ENCODE measurements around the gene ARID1B. TPM values are rescaled to one million over a fixed set of nuclear protein-coding genes. Genes with fewer than 3 reads are reported as not detected.

ARID1B gene
- total and polyA plus RNA-seq, 8 donors, result 67.6 to 102 (median 99.0) TPM

DNA sequence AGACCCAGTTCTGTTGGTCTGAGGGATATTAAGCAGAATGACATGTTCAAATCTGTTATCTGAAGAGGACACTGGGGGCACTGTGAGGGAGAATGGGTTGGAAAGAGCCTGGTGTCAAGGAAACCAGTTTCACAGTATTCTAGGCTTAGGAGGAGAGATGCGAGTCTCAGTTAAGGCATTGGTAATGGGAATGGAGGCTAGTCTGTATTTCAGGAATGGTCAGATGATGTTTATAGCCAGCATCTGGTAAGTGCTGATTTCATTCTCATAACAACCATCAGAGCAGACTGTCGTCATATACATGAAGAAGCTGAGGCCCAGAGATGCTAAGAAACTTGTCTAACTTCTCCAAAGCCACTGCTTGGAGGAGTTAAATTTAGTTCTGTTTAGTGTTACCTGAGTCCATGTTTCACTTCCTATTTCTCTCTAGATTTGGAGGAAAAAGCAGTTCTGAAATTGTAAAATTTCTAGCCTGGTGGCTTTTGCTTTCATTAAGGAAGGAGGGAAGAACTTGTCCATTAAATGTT, 242.0 kb downstream of the ARID1B start:
- ATAC-seq, result no peak

DNA sequence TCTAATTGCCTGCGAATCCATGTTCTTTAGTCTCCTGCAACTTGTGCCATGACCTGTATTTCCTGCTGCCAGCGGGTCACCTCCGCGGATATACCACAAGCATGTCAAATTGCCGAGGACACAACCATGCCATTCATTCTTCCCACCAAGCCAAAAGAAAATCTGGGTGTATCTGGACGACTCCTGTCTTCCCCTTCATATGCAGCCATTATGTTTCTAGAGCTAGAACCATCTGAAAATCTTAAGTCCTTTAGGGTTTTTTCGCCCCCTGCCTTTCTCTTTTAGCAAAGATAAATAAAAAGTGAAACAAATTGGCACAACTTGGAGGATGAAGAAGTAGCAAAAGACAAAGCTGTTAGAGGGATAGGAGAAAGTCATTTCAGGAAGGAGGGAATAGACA, 242.6 kb downstream of the ARID1B start:
- H3K4me3 ChIP-seq, result no peak overlapping the region
- no peaks in the 10 kb centered on the region for H3K27me3 ChIP-seq
- intact Hi-C loops (cut with DNase I), result loop anchor here in 1 of 2 donors (10.0 kb wide), 1 partner anchor 235 kb away; no protein-coding TSS in a partner anchor
- no peak overlapping the region for H3K27ac ChIP-seq
- H3K36me3 ChIP-seq, result no peaks in the 10 kb centered on the region
- DNase-seq (peak in 1 of 4 donors; percentile 35), ATAC-seq (no peak)
- TF ChIP-seq CTCF (IDR thresholded peaks at IDR 0.05), result no peak
- H3K4me1 ChIP-seq, result peaks cover 4 to 41% of the 10 kb centered on the region in 2 donors
- H3K9me3 ChIP-seq, result no peaks in the 10 kb centered on the region

More for the DNA sequence above, 242.0 kb downstream of the ARID1B start:
- intact Hi-C loops (cut with DNase I), result no loop called here
- TF ChIP-seq CTCF (IDR thresholded peaks at IDR 0.05), result no peak
- DNase-seq, result no peak
- Histone ChIP-seq H3K27me3 (no peaks in the 10 kb centered on the region), H3K9me3 (no peaks in the 10 kb centered on the region), H3K36me3 (no peaks in the 10 kb centered on the region), H3K4me3 (no peak overlapping the region), H3K27ac (no peak overlapping the region), H3K4me1 (peaks cover 4 to 35% of the 10 kb centered on the region in 2 donors)

- Histone ChIP-seq H3K4me1 (peaks cover 4 to 42% of the 10 kb centered on the region in 2 donors), H3K27ac (peak overlapping the region; percentile 99 to 100), H3K4me3 (peak overlapping the region; percentile 74 to 81), H3K36me3 (no peaks in the 10 kb centered on the region), H3K27me3 (no peaks in the 10 kb centered on the region), H3K9me3 (no peaks in the 10 kb centered on the region)
- DNase-seq (no peak), ATAC-seq (no peak)
- intact Hi-C loops (cut with DNase I), result loop anchor here in 1 of 2 donors (10.0 kb wide), 1 partner anchor 236 kb away; no protein-coding TSS in a partner anchor
- TF ChIP-seq CTCF (IDR thresholded peaks at IDR 0.05), result no peak
These were observed 243.2 kb downstream of the ARID1B start for GRCh38 chr6:157020398-157020797.

GRCh38 chr6:157020881-157021343, 243.7 kb downstream of the ARID1B start:
- DNase-seq, result peak in 3 of 4 donors; percentile 64 to 89 (median 65)
- H3K9me3 ChIP-seq, result no peaks in the 10 kb centered on the region
- no peaks in the 10 kb centered on the region for H3K36me3 ChIP-seq
- TF ChIP-seq CTCF (IDR thresholded peaks at IDR 0.05), result no peak
- no peaks in the 10 kb centered on the region for H3K27me3 ChIP-seq
- peaks cover 4 to 42% of the 10 kb centered on the region in 2 donors for H3K4me1 ChIP-seq
- peak overlapping the region; percentile 74 to 81 for H3K4me3 ChIP-seq
- ATAC-seq, result peak; percentile 44
- H3K27ac ChIP-seq, result peak overlapping the region; percentile 99 to 100
- intact Hi-C loops (cut with DNase I), result loop anchor here in 1 of 2 donors (10.0 kb wide), 1 partner anchor 236 kb away; no protein-coding TSS in a partner anchor

GRCh38 chr6:157021344-157021992, 244.3 kb downstream of the ARID1B start:
- peak; percentile 16 to 38 for TF ChIP-seq CTCF (IDR thresholded peaks at IDR 0.05)

More at GRCh38 chr6:157021344-157021992, 244.3 kb downstream of the ARID1B start:
- no peaks in the 10 kb centered on the region for H3K36me3 ChIP-seq
- H3K4me3 ChIP-seq, result peak overlapping the region; percentile 74 to 81
- DNase-seq, result peak; percentile 91 to 97 (median 95)
- intact Hi-C loops (cut with DNase I), result loop anchor here in 1 of 2 donors (10.0 kb wide), 1 partner anchor 237 kb away; no protein-coding TSS in a partner anchor
- ATAC-seq, result peak; percentile 94
- peaks cover 4 to 42% of the 10 kb centered on the region in 2 donors for H3K4me1 ChIP-seq
- peak overlapping the region; percentile 99 to 100 for H3K27ac ChIP-seq
- H3K27me3 ChIP-seq, result no peaks in the 10 kb centered on the region
- H3K9me3 ChIP-seq, result no peaks in the 10 kb centered on the region
